Measurements from ENCODE around the gene CTRL.
"Not testable (repeated sequence)": the region's sequence is repeated elsewhere in the genome, so short reads cannot be mapped to it uniquely, and the experiment has no call there.

Gene CTRL

DNA sequence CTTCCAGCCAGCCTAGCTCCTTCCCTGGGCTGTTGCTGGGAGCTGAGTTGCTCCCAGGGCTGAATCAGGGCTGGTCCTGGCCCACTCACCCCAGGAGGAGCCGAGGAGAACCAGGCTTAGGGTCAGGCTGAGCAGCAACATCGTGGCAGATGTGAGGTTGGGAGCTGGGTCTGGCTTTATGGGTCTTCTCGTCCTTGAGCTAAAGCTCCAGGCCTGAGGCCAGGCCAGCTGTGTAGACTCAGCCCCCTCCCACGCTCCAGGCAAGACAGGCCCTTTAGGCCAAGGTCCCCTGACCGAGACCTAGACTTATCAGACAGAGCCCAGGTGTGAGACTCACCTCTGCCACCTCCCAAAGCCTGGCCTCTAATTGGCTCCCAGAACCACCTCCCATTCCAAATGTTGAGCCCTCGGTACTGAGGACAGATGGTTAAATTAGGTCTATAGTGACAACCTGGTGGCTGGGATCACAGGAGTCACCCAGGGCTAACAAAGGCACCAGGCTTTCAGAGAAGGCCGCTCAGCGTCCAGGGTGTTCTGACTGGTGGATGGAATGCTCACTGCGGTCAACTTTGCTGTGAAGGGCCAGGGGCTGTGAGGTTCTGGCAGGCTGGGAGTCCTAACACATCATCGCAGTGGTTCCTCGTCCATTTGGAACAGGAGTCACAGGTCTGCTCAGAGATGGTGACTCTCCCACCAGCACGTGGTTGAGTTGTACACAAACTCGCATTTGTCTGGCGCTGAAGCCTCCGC, at the start of gene CTRL:
Gene CTRL, minus strand, starts transcription at position 151 of the 750 bp plus-strand sequence. Its CDS starts 10 bp downstream, at position 141.
- DNase-seq (ENCODE audit: low spot score), result no peak

DNA sequence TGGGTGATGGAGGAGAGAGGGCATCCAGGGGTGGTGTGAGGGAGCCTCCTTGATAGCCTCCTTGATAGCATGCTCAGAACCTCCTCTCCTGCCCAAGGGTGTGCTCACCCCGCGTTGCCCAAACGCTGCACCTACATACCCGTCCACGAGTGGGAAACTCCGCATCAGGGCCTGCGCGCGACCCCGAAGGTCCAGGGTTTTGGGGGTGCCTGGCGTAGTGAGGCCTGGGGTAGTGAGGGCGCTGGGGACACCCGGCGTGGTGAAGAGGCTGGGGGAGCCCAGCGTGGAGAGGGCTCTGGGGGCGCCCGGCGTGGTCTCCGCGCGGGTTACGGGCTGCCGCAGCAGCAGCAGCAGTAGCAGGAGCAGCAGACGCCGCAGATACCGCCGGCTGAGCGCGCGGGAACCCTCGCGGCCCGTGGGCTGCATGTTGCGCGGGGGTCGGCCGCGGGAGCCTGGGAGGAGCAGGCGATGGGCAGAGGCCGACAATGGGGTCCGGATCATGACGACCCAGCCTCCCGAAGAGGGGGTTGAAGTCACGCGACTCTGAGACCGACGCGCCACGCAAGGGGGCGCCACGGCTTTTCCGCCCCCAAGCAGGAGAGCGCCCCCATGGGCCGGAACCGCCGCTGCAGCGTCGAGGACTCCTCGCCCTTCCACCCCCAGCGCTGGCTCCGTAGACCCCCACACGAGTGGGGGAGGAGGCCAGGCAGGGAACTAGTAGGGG, 48.5 kb upstream of the CTRL start, which contains the start of gene DPEP3:
Gene DPEP3, minus strand, starts transcription at position 545 of the 724 bp plus-strand sequence. Its CDS starts 119 bp downstream, at position 426.
- DNase-seq (ENCODE audit: low spot score), result no peak

DNA sequence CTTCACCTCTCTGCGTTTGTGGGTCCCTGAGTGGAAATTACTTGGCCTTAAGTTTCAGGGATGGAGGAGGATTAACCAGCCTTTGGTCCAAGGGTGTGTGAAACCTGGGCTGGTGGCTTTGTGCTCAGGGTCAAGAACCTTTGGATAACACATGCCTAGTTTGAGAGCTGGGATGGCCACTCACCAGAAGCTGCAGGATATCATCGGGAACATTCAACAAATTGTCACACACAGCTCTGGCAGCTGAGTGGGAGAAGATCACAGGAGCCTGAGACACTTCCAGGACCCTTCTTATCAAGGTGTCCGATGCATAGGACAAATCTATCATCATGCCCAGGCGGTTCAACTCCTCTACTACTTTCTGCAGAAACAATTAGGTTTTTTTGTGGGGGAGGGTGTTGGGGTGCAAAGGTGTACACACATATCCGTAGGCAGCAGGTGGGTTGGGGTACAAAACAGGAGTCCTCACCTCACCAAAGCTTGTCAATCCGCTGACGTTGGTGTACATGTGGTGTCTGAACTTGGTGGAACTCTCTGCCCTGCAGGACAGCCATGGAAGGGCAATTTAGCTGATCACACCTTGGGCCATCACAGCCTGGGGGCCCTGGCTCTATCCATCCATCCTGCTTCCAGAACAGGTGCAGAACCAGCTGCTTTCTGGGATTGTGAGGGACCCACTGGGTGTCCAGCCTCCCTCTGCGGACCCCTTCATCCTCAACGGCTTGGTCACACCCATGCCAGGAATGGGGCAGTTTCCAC, 46.0 kb upstream of the CTRL start:
- no peak for DNase-seq (ENCODE audit: low spot score)

DNA sequence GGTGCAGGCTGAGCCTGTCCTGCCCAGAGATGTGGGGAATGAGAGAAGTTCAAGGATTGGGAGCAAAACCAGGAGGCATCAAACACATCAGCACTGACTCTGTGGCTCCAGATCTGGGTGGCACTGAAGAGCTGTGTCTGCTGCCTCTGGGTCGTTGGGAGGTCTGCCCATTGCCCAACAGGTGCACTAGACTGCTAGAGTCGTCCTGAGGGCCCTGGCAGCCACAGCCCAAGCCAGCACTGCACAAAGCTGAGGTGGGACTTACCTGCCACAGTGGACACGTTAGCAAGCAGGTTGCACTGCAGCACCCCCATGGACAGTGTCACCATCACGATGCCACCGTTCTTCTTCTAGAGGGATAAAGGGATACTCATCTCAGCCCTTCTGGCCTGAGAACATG, 45.3 kb upstream of the CTRL start:
- no peak for DNase-seq (ENCODE audit: low spot score)

DNA sequence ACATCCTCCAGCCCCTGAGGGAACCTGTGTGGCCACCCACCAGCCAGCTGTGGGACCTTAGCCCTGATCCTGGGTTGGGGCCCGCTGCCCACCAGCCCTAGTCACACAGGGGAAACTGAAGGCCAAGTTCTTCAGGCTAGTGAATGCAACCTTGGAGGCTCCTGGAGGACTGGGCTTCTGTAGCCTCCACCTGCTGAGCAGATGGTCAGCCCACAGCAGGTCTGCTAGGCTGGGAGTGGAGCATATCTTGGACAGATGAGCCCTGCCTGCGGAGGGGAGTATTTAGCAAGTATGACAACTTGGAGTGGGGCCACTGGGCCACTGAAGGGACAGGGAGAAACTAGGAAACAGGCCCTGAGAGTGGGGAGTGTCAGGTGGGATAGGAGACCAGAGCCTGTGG, 44.5 kb upstream of the CTRL start:
- no peak for DNase-seq (ENCODE audit: low spot score)

DNA sequence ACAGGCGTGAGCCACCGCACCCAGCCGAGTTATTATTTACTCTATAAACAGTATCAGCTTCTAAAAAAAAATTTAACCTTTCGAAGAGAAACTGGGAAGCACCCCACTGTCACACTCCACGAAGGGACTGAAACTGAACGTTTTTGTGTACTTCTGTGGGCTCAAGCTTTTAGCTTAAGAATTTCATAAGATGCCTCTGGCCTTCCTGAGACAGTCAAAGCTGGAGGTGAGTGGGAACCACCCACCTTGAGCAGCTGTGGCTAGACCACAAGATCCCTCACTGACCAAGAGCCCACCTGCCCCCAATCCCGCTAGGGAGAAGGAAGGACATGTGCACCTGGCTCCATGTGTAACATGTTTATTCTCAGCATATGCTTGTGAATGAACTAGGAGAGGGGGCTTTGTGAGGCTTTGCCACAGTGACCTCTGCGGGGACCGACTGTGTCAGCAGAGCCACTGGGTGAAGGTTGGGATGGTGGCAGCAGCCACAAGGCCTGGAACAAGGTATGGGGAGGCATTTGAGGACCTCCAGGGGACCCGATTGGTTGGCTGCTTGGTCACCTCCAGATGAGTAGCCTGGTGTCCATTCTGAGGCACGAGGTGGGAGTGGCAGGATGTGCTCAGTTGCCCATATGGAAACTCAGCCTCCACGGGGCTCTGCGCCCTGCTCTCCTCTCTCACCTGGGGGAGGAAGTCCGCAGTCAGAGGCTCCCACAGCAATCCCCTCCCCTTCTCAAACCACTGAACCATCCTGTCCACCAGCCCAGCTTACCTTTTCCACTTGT, 43.9 kb upstream of the CTRL start:
- no peak for DNase-seq (ENCODE audit: low spot score)

DNA sequence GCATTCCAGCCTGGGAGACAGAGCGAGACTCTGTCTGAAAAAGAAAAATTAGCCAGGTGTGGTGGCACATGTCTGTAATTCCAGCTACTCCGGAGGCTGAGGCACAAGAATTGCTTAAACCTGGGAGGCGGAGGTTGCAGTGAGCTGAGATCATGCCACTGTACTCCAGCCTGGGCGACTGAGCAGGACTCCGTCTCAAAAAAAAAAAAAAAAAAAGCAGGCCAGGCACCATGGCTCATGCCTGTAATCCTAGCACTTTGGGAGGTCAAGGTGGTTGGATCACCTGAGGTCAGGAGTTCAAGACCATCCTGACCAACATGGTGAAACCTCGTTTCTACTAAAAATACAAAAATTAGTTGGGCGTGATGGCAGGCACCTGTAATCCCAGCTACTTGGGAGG, 40.6 kb upstream of the CTRL start:
- DNase-seq (ENCODE audit: low spot score), result not testable (repeated sequence)

DNA sequence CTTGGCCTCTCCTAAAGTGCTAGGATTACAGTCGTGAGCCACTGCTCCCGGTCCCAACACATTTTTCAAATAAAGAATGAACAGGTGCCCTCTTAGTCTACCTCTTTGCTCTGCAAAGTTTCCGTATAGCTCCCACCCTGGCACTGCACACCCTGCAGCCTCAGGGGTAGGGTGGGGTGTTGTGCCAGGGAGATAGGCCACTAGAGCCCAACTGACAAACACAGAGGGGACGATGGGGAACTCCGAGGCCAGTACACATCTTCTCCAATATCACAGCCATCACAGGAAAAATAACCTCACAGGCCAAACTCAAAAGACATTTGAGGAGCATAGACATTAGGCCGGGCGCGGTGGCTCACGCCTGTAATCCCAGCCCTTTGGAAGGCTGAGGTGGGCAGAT, 39.4 kb upstream of the CTRL start:
- DNase-seq (ENCODE audit: low spot score), result no peak

DNA sequence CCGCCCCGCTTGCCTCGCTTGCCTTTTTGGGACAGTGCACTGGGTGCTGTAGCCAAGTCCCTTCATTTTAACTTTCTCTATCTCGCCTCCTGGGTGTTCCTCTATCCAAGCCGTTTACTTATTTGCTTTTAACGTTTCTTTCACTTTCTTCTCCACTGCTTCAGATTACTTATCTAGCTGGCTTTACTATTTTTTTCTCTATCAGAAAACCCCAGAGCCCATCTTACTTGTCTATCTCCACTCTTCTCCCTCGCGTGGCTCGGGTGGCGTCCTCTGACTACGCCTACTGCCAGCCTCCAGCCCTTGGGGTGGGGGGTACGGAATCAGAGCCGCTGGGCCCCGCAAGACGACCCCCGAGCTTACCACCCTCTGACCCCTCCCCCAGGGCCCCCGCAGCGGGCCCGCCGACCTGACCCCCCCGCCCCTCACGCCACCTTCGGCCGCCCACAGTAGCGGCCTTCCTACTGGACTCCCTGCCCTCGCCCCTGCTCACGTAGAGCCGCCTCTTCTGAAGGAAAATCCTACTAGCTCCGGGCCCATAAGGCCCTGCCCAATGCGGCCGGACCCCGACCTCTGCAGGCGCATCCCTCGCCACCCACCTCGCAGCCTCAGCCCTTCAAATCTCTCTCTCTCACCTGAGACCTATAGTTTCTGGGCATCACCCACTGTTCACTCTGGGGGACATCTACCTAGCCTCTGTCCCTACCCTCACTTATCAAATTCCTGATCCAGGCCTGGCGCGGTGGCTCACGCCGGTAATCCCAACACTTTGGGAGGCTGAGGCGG, 37.8 kb upstream of the CTRL start:
- DNase-seq (ENCODE audit: low spot score), result peak; percentile 29

DNA sequence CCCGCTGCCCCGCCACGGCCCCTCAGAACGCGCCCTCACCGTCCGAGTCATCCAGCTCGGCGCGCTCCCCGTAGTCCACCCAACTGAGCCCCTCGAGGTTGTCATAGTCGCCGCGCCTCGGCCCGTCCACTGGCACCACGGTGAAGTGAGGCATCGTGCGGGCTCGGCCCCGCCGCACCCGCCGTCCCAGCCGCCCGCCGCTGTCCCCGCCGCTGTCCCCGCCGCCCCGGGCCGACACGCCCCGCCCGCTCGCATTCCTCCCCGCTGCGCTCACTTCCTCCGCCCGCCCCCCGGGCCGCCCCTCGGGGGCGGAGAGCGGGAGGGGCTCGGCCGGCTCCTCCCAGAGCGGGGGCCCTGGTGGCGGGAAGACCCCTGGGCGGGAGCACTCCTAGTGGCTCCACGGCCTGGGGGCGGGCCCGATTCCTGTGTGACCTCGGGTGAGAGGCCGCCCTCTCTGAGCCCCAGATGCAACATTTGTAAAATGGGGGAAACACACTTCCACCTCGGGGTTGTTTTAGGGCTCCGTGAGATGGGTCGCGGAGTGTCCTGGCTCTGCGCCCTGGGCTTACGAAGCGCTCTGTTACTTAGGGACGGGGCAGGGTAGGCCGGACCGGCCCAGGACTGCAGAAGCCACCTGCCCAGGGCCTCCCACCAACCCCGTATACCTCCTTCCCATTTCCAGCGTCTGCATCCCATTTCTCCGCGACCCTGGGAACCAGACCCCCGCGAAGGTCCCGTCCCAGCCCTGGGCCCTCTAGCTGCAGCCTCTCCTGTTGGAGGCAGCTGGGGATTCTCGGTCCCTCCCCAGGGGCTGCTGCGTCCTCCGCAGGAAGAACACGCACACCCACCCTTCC, 37.0 kb upstream of the CTRL start, which contains the start of gene SLC12A4:
Gene SLC12A4, minus strand, starts transcription at position 238 of the 854 bp plus-strand sequence. Its CDS starts 84 bp downstream, at position 154.
- peak; percentile 67 for DNase-seq (ENCODE audit: low spot score)

DNA sequence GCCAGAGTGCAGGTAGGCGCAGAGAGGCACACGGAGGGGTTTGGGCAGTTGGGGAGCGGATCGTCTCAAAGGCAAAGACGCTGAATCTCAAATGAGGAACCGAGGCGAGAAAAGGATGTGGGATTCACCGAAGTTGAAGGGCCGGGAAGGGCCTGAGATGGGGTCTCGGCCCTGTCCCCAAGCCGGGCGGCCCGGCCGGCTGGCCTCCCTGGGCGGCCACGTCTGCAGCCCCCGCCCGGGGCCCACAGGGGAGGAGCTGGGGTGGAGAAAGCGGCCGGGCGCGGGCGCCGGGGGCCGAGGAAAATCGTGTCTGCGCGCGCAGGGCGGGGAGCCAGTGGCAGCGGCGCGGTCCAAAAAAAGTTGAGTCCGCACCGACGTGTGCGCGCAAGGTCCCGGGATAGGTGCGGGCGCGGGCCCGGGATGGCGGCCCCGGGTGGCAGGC, 36.3 kb upstream of the CTRL start:
- no peak for DNase-seq (ENCODE audit: low spot score)

DNA sequence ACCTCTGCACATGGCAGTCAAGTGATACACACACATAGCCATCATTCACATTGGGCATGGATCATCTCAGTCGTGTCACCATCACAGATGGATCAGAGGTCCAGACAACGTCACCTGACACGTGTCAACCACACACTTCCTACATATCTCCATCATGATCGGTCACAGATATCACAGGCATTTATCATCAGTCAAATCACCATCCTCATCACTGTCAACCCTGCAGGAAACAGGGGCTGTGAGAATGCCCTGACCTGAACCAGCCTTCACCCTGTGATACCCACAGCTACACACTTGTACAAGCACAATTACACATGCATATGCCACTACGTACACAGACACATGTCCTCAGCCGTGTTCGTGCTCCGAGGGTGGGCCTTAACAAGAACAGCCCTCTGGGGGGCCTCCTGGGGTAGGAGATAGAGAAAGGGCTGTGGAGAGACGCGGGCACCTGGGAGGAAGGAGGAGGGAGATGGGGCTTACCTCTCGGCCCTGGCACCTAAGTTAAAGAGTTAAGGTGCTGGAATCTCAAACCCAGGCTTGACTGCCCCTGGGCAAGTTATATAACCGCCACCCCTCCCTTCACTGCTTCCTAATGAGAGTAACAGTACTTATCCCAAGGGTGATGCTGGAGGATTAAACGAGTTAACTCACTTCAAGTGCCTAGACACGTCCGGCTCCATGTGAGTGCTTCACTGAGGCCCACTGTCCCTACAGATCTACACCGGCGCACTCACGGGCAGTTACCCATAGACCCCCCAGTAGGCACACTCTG, 35.7 kb upstream of the CTRL start:
- no peak for DNase-seq (ENCODE audit: low spot score)

DNA sequence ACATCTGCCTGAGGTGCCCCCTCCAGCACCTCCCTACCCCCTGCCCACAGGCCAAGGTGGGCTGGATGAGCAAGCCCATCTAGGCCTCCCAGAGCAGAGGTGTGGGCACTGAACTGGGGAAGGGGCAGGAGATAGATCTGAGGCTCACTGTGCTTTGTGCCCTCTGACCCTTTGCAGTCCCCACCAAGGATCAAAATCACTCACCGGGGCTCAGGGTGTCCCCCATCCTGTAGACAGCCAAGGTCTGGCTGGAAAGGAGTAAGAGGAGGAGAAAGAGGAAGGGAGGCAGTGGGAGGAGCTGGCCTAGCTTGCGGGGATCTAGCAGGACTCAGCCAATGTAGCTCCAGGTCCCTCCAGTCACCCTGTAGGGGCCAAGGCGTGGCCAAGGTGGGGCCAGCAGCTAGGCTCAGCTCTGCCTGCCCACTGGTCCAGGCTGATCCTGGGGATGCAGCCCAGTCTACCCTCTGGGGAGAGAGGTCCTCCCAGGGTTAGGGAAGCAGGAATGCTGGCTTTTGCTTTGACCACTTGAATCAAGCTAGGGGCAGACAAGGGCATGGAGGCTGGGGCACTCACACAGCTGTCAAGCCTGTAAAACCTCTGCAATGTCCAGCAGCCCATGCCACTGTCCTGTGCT, 35.0 kb upstream of the CTRL start:
- no peak for DNase-seq (ENCODE audit: low spot score)

DNA sequence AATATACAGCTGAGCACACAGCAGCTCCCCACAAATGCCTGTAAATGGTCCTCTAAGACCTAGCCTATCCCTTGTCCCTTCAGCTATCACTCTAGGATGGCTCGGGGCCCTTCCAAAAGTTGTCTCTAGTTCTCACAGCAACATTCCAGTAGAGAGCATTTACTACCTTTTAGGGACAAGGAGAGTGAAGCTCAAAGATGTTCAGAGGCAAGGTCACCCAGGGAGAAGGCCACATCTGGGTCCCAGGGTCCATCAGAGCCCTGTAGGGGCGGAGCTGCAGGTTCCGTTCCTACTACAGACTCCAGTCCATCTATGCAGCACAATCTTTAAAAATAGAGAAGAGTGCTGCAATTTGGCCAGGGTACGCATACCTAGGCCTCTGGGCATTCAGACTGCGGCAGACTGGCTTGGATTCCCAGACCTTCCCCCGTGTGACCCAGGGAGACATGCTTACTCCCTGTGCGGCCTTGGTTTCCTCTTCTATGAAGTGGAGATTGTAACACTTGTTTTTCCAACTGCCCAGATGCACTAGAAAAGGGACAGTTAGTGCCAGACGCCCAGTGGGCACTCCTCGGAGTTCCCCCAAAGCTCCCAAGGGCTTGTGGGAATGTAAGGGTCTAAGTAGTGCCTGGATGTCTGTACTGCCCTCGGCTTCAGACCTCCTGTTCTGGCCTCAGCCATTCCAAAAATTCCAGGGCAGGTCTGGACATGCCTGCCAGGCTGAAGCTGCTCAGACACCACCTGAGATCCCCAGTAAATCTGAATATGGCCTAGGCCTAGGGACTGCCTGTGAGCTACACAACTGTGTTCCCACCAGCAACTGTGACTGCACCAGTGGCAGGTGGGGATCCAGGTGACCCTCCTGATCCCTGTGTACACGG, 34.2 kb upstream of the CTRL start:
- no peak for DNase-seq (ENCODE audit: low spot score)

DNA sequence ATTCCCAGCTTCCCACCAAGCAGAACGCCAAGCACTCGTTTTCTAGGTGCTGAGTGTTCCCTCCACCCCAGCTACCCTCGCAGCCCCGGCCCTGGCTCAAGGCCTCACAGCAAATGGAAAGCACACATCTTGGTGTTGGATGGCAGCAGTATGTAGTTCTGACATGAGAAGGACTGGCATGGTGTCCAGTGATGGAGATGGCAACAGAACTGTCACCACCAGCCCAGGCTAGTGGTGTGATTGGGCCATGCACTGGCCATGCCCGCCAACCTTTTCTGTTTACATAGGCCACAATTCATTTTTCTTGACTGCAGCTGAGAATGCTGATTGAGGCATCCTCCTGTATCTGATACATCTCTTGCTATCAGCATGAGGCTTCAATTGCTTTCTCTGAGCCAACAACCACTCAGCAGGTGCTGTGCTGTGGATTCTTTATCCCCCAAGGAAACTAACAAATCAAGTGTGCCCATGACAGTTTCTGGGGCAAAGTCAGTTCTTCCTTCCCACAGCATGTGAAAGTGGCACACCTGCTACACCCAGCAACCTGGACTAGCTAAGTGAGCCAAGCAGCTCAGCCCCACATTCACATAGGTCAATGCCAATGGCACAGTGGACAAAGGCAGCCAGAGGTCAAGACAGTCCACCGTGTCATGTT, 32.9 kb upstream of the CTRL start:
- no peak for DNase-seq (ENCODE audit: low spot score)

DNA sequence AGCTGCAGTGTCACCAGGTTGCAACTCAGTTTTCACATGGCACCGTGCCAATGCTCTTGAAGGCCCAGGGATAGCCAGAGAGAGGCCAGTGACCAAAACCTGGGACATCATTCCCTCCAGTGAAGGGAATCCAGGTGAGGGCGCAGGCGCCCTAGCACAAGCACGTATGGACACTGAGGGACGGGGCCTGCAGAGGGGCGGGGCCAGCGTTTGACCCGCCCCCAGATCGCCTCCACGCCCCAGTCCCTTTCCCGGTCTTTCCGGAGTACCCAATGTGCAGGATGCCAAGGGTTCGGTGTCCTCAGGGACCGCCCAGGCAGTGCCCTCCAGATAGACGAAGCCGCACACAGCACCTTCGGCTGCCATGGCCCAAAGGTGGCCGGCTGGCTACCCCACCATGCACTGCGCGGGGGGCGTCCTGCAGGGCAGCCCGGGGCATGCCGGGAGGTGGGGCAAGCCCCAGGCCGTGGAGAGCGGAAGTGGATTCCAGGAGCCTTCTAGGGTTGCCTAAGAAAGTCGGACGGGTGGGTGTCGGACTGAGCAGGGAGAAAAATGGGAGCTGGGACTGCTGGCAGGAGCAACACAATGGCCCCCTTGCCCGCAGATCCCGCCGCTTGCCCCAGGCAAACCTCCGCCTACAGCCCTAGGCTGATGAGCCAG, 32.1 kb upstream of the CTRL start:
- DNase-seq (ENCODE audit: low spot score), result no peak

DNA sequence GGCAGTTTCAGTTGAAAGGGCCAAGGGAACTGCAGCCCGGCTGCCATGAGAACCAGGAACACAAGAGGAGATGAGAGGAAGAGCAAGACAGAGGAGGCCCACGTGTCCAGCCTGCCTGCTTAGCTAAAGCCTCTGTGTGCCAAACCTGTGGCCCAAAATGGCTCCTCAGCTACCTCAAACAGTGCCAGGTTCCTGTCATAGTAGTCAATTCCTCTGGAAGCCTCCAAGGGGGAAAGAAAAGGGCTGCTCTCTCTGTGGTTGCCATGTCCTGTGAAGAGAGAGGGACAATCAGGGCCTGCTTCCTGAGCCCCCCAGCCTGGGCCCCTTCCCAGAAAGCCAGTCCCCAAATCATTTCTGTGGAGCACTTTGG, 31.6 kb upstream of the CTRL start:
- no peak for DNase-seq (ENCODE audit: low spot score)

Measured in hematopoietic multipotent progenitor cell treated with erythropoietin and hydrocortisone succinate and interleukin-3 and kit ligand, for 17 days (in vitro differentiated cells).